ENCODE data around the gene CHRNA3.

The CHRNA3 gene

DNA sequence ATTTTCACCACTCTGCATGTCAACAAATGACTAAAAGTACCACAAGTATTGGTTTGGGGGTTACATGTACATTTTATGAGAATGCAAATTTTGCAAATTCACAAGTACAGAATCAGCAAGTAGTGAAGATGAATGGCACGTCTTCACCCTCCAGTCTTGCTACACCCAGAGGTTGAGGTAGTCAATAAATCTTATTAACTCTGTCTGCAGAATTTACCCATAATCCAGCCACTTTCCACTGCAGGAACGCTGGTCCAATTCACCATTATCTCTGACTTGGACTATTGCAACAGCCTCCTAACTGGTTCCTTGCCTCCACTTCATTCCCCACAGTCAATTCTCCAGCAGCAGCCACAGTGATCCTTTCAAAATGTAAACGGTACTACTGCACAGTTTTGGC lies 70.0 kb downstream of the CHRNA3 start:
- DNase-seq: no peak

GRCh38 chr15:78550194-78550593 lies 70.6 kb downstream of the CHRNA3 start:
- DNase-seq: no peak

All from inflammatory macrophage treated with lipopolysaccharide for 1 hour (primary cell).